HG03442 (cell line): Measurements from ENCODE around the gene UNC5B.

Experiments
- ATAC-seq: cut with Tn5 transposase; IDR thresholded peaks from one replicate; pipeline ENCODE4 v1.9.1; 2021; ENCODE audit warnings: mild to moderate bottlenecking, moderate library complexity; ENCODE audit not compliant: unreplicated experiment

UNC5B gene

GRCh38 chr10:71279590-71280170, 67.3 kb downstream of the UNC5B start:
- ATAC-seq: no peak

- ATAC-seq: no peak
Observed at GRCh38 chr10:71280216-71280615, 67.8 kb downstream of the UNC5B start.

- no peak for ATAC-seq
Observed at GRCh38 chr10:71280825-71281224, 68.5 kb downstream of the UNC5B start.

GRCh38 chr10:71281646-71282322, 69.4 kb downstream of the UNC5B start:
- no peak for ATAC-seq

- ATAC-seq: no peak
Observed at GRCh38 chr10:71282323-71282680, 69.9 kb downstream of the UNC5B start.

- no peak for ATAC-seq
Observed at GRCh38 chr10:71283410-71283809, 71.0 kb downstream of the UNC5B start.

- no peak for ATAC-seq
Observed at GRCh38 chr10:71283876-71284275, 71.5 kb downstream of the UNC5B start.

GRCh38 chr10:71284544-71285179, 72.3 kb downstream of the UNC5B start:
- no peak for ATAC-seq

GRCh38 chr10:71285180-71285545, 72.8 kb downstream of the UNC5B start:
- ATAC-seq: no peak

- ATAC-seq: no peak
Observed at GRCh38 chr10:71285986-71286385, 73.6 kb downstream of the UNC5B start.

- ATAC-seq: no peak
Observed at GRCh38 chr10:71286521-71287294, 74.3 kb downstream of the UNC5B start.

GRCh38 chr10:71287456-71287855, 75.1 kb downstream of the UNC5B start:
- ATAC-seq: no peak

GRCh38 chr10:71288461-71288860, 76.1 kb downstream of the UNC5B start:
- no peak for ATAC-seq

- ATAC-seq: no peak
Observed at GRCh38 chr10:71289421-71290130, 77.2 kb downstream of the UNC5B start.

GRCh38 chr10:71290331-71290730, 78.0 kb downstream of the UNC5B start:
- ATAC-seq: no peak

GRCh38 chr10:71290806-71291527, 78.6 kb downstream of the UNC5B start:
- ATAC-seq: no peak

- no peak for ATAC-seq
Observed at GRCh38 chr10:71291528-71291900, 79.1 kb downstream of the UNC5B start.

- ATAC-seq: no peak
Observed at GRCh38 chr10:71292624-71293445, 80.5 kb downstream of the UNC5B start.

GRCh38 chr10:71293446-71294084, 81.2 kb downstream of the UNC5B start:
- no peak for ATAC-seq
